Muscle of leg (tissue), 11 donors: Measurements from ENCODE around the gene RPL36. TPM values are rescaled to one million over a fixed set of nuclear protein-coding genes. Genes with fewer than 3 reads are reported as not detected.
A peak's percentile ranks its signal among the peaks of the same experiment; 100 is the strongest.

Experiments used
- DNase-seq: peaks from one replicate; pipeline ENCODE4 v3.0.0; 2013
- H3K27ac ChIP-seq: one replicate; pipeline ENCODE4 v1.5.1; 2013; ENCODE audit warnings: mild to moderate bottlenecking, low read length, control low read depth
- H3K27me3 ChIP-seq: one replicate; pipeline ENCODE4 v1.6.1; 2013; ENCODE audit warnings: low read length; ENCODE audit not compliant: control insufficient read depth, insufficient read depth
- H3K36me3 ChIP-seq: one replicate; pipeline ENCODE4 v1.6.1; 2013; ENCODE audit warnings: low read length; ENCODE audit not compliant: control insufficient read depth, insufficient read depth
- H3K4me1 ChIP-seq: one replicate; pipeline ENCODE4 v1.6.1; 2013; ENCODE audit warnings: low read length; ENCODE audit not compliant: control insufficient read depth, insufficient read depth
- H3K4me3 ChIP-seq: one replicate; pipeline ENCODE4 v1.5.1; 2013; ENCODE audit warnings: low read length, control low read depth
- H3K9me3 ChIP-seq: replicated peaks from 2 replicates; pipeline ENCODE4 v1.6.1; 2013; ENCODE audit warnings: low read depth, low read length; ENCODE audit not compliant: control insufficient read depth
- WGBS: methylation state at CpG from one replicate; pipeline ENCODE4 v1.1.5; 2013; ENCODE audit warnings: missing lambda C conversion rate; ENCODE audit not compliant: insufficient coverage; 5-methylcytosine and 5-hydroxymethylcytosine counted together
- polyA plus RNA-seq, 8 donors: library from polyadenylated mRNA; unstranded; fragments of 120-200 nt; gene quantifications; one replicate each; pipeline versions ENCODE4 v1.2.1 to v1.2.3, GENCODE V29; 2013; ENCODE audit warnings: inconsistent platforms in 1 of 8, low replicate concordance in 1 of 8; ENCODE audit not compliant: insufficient read length in 8 of 8, insufficient read depth in 1 of 8
- total RNA-seq: library from RNA; stranded (reverse); fragments of 120-200 nt; gene quantifications from one replicate; pipeline ENCODE4 v1.2.4, GENCODE V29; 2013

Gene RPL36
- total and polyA plus RNA-seq, 9 donors: 1,213 to 1,960 (median 1,387) TPM

DNA sequence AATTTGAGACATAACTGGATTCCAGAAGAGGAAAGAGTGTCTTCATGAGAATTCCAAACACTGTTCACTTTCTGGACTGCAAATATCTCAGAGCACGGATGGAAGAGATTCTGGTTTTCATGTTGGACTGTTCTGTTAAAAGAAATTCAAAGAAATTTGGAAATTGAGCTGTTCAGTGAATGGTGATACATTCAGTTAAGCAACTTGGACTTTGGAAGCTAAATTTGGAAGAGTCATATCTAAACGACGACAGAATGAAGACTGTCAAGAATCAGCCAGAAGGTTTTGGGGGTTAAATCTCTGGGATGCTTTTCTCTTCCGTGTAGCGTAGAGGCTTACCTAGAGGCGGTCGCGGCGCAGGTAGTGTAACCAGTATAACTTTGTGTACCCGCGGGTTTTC lies 41.6 kb upstream of the RPL36 start:
- Histone ChIP-seq H3K27ac (no peak overlapping the region), H3K27me3 (no peaks in the 10 kb centered on the region), H3K9me3 (no peaks in the 10 kb centered on the region), H3K4me3 (no peak overlapping the region), H3K36me3 (peaks cover 86% of the 10 kb centered on the region), H3K4me1 (no peaks in the 10 kb centered on the region)
- no peak for DNase-seq
- WGBS: 92% methylated on average over 3 of the region's 11 CpGs

DNA sequence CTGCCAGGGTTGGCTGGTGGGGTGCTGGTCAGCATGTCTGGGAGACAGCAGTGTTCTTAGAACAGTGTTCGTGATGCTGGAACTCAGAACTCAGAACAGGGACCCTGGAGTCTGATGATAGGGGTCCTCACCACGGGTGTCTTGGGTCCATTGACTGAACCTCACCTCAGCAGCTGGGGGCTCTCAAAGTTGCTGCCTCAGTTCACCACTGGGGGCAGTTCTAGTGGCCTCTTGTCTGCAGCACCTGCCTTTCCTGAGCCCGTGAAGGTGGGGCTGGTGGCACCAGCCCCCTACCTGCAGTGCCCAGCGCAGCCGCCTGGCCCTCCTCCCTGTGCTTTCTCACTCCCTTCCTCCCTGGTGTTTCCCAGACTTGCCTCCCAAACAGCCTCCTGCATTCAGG lies 38.7 kb upstream of the RPL36 start:
- Histone ChIP-seq H3K4me3 (no peak overlapping the region), H3K27me3 (no peaks in the 10 kb centered on the region), H3K9me3 (no peaks in the 10 kb centered on the region), H3K4me1 (no peaks in the 10 kb centered on the region), H3K27ac (no peak overlapping the region), H3K36me3 (peaks cover 84% of the 10 kb centered on the region)
- no peak for DNase-seq
- WGBS: 92% methylated on average over 5 of the region's 5 CpGs

DNA sequence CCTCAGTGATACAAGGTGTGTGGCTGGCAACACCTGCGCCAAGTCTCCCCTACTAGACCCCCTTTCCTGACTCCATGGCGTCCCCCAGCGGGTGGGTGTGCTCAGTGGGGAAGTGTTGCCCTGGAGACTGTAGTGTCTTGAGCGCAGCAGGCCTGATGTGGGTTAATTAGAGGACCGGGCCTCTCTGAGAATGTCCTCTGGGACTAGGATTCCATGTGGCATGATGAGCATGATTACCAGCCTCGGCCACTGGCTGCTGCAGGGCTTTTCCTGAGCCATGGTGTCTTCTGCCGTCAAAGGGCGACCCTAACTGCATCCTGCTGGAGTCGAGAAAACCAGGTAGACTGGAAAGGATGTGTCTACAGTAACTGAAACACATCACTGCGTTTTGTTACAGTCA lies 37.8 kb upstream of the RPL36 start:
- Histone ChIP-seq H3K4me1 (no peaks in the 10 kb centered on the region), H3K27me3 (no peaks in the 10 kb centered on the region), H3K9me3 (no peaks in the 10 kb centered on the region), H3K27ac (no peak overlapping the region), H3K36me3 (peaks cover 78% of the 10 kb centered on the region), H3K4me3 (no peak overlapping the region)
- WGBS: 88% methylated on average over 8 of the region's 10 CpGs
- DNase-seq: no peak

DNA sequence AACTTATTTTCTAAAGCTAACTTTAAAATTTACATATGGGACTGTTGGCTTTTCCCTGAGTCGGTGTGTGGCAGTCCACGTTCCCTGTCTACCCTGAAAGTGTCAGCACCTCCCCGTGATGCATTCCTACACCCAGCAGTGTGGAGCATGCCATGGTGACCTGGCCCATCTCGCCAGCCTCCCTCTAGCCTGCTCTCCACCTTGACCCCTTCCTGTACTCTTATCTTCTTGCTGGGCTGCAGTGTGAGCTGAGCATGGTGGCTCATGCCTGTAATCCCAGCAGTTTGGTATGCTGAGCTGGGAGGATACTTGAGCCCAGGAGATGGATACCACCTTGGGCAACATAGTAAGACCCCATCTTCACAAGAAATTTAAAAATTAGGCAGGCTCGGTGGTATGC lies 35.2 kb upstream of the RPL36 start:
- 89% methylated on average over 3 of the region's 5 CpGs for WGBS
- no peak for DNase-seq
- no peak overlapping the region for H3K27ac ChIP-seq
- H3K27me3 ChIP-seq: no peaks in the 10 kb centered on the region
- no peaks in the 10 kb centered on the region for H3K4me1 ChIP-seq
- peaks cover 83% of the 10 kb centered on the region for H3K36me3 ChIP-seq
- H3K9me3 ChIP-seq: no peaks in the 10 kb centered on the region
- H3K4me3 ChIP-seq: no peak overlapping the region

DNA sequence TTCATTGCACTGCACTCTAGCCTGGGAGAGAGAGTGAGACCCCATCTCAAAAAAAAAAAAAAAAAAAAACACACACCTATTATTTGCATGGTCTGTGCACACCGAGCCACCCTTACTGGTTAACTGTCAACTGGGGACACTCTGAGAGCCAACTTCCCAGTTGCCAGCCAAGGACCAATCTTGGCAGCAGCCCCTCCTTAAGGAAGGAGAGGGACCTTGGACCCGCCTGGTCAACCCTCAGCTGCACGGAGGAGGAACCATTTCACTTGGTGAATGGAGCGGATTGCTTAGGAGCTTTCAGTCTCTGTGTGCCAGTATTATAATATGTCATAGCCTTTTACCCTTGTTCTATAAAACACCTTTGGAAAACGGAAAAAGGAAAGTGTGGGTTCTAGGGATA lies 34.7 kb upstream of the RPL36 start:
- no CpG with 5 or more reads among the region's 5 CpGs for WGBS
- Histone ChIP-seq H3K4me1 (no peaks in the 10 kb centered on the region), H3K27ac (no peak overlapping the region), H3K4me3 (no peak overlapping the region), H3K9me3 (no peaks in the 10 kb centered on the region), H3K27me3 (no peaks in the 10 kb centered on the region), H3K36me3 (peaks cover 83% of the 10 kb centered on the region)
- no peak for DNase-seq

DNA sequence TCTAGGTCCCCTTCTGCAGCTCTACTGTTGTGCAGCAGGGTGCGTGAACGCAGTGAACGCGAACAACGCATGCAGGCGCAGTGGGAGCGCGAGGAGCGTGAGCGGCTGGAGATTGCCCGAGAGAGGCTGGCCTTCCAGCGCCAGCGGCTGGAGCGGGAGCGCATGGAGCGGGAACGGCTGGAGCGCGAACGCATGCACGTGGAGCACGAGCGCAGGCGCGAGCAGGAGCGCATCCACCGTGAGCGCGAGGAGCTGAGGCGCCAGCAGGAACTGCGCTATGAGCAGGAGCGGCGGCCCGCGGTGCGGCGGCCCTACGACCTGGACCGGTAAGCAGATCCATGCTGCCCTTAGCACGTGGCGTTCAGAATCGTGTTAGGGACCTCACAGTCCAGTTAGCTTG lies 28.6 kb upstream of the RPL36 start:
- no peak overlapping the region for H3K4me3 ChIP-seq
- 97% methylated on average over 42 of the region's 42 CpGs for WGBS
- H3K27ac ChIP-seq: no peak overlapping the region
- peaks cover 85% of the 10 kb centered on the region for H3K36me3 ChIP-seq
- DNase-seq: no peak
- no peaks in the 10 kb centered on the region for H3K9me3 ChIP-seq
- H3K27me3 ChIP-seq: no peaks in the 10 kb centered on the region
- peaks cover 11% of the 10 kb centered on the region for H3K4me1 ChIP-seq

DNA sequence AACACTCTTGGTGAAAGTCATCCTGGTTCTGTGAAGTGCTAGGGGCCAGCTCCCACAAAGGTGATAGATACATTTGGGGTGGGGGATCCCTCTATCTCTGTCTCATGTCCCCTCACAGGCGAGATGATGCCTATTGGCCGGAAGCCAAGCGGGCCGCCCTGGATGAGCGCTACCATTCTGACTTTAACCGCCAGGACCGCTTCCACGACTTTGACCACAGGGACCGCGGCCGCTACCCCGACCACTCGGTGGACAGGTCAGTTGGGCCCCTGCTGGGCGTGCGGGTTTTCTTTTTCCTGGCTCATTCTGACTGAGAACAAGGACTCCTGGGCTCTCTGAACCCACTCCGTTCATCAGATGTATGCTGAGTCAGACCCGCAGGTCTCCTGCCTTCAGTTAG lies 26.2 kb upstream of the RPL36 start:
- Histone ChIP-seq H3K4me1 (peaks cover 15% of the 10 kb centered on the region), H3K27ac (peak overlapping the region; percentile 80), H3K9me3 (no peaks in the 10 kb centered on the region), H3K27me3 (no peaks in the 10 kb centered on the region), H3K36me3 (peaks cover 89% of the 10 kb centered on the region), H3K4me3 (no peak overlapping the region)
- DNase-seq: no peak
- 91% methylated on average over 14 of the region's 17 CpGs for WGBS

DNA sequence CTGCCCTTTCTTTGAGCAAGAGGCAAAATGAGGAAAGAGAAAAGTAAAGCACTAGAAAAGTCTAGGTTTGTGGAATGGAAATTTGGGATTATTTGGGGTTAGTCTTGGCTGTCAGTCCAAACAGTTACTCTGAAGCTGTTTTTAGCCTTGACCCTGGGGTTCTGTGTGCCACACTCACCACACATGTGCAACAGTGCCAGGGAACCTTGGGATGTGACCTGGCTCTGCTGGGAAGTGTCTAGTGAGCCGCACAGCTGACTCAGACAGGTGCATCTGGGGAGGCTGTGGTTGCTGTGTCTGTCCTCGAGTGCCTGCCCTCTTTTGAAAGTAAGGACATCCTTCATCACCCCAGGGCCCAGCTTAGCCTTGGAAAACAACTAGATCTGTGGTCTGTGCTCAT lies 25.6 kb upstream of the RPL36 start:
- Histone ChIP-seq H3K27me3 (no peaks in the 10 kb centered on the region), H3K4me3 (no peak overlapping the region), H3K9me3 (no peaks in the 10 kb centered on the region), H3K4me1 (peaks cover 15% of the 10 kb centered on the region), H3K36me3 (peaks cover 90% of the 10 kb centered on the region), H3K27ac (peak overlapping the region; percentile 80)
- DNase-seq: peak; percentile 52
- WGBS: 90% methylated on average over 1 of the region's 2 CpGs

DNA sequence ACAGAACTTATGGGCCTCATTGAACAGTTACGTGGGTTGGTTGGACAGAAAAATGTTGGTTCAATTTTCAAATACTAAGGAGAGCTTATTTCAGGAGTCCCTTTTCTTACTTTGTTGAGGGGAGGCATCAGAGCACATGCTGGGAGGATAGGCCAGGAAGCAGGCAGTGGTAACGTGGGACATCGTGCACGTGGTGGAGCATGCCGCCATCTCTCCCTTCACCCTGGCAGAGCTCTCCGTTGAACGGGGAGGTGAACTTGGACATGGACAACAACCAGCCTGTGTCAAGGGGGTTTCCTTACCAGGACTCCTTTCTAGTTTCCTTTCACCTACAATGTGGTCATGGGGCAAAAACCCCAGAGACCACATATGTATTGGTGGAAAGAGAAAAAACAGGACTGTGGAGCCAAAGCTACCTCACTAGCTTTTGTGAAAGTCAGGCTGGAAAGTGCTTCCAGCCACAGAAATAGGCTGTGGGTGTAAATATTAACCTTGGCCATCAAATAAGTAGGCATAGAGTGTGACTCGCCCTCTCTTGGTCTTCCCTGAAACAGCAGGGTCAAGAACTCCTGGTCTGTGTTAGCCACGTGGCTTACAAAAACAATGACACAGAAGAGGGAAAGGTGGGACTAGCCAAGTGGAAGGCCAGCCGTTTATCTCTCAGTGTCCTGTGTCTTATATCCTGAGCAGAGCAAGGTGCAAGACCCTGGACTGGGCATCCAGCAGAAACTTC lies 24.1 kb upstream of the RPL36 start:
- no peaks in the 10 kb centered on the region for H3K27me3 ChIP-seq
- no peak overlapping the region for H3K27ac ChIP-seq
- H3K9me3 ChIP-seq: no peaks in the 10 kb centered on the region
- WGBS: 85% methylated on average over 3 of the region's 10 CpGs
- no peak overlapping the region for H3K4me3 ChIP-seq
- no peak for DNase-seq
- H3K4me1 ChIP-seq: peaks cover 15% of the 10 kb centered on the region
- H3K36me3 ChIP-seq: peaks cover 86% of the 10 kb centered on the region

DNA sequence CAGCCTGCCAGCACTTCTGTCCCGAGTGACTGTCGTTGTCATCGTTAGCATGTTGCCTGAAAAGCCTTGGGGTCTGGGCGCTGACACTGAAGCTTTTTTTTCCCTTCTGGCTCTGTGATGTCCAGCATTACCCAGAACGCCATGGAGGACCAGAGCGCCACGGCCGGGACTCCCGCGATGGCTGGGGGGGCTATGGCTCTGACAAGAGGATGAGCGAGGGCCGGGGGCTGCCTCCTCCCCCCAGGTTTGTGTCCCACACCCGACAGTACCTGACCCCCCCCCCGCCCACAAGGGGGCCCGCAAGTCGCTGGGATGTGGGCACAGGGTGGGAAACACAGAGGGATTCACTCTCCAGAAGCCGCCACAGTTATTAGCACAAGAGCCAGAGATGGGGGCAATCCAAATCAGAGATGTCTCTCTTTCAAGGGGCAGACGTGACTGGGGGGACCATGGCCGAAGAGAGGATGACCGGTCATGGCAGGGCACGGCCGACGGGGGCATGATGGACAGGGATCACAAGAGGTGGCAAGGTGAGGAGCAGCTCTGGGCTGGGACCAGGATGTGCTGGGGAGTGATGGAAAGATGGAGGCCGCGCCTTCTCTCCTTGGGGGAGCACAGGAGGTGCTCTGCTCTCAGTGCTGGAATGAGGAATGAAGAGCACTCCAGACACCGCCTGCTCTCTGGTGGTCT lies 23.0 kb upstream of the RPL36 start:
- Histone ChIP-seq H3K4me1 (peaks cover 15% of the 10 kb centered on the region), H3K4me3 (no peak overlapping the region), H3K36me3 (peaks cover 83% of the 10 kb centered on the region), H3K9me3 (no peaks in the 10 kb centered on the region), H3K27me3 (no peaks in the 10 kb centered on the region), H3K27ac (no peak overlapping the region)
- 86% methylated on average over 15 of the region's 26 CpGs for WGBS
- no peak for DNase-seq
